ENCODE measurements around the gene PMVK.

The PMVK gene

DNA sequence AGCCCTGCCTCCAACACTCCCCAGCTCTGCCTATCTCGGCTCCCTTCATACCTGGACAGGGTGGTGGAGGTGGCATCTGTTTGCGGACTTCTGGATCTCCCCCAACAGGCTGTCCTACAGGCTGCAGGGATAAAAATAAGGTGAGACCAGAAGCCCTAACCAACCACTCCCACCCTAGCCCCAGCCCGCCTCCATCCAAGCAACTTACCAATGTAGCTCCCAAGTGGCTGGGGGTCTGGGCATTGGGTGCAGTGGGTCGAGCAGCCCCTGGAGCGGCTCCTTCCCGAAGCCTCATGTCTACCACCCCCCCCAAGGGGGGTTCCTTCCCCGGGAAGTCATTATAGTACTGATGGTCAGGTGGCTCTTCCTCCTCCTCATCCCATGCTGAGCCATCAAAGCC, 29.6 kb upstream of the PMVK start:
- Histone ChIP-seq H3K36me3 (ENCODE audit: insufficient read depth, low read length) (peaks cover 3% of the 10 kb centered on the region; the same call in 1 of the 2 replicates), H3K4me3 (ENCODE audit: low read depth, low read length) (no peak overlapping the region), H3K27me3 (ENCODE audit: insufficient read depth, low read length) (no peaks in the 10 kb centered on the region), H3K4me1 (ENCODE audit: control insufficient read depth, insufficient read depth, low read length, unreplicated experiment) (peaks cover 51% of the 10 kb centered on the region), H3K27ac (ENCODE audit: low read depth, low read length) (no peak overlapping the region), H3K79me2 (ENCODE audit: control insufficient read depth, insufficient read depth, low read length, unreplicated experiment) (peaks cover 50% of the 10 kb centered on the region), H2AFZ (ENCODE audit: low read length, unreplicated experiment) (no peak overlapping the region)

- Histone ChIP-seq H3K79me2 (ENCODE audit: control insufficient read depth, insufficient read depth, low read length, unreplicated experiment) (peaks cover 43% of the 10 kb centered on the region), H3K27me3 (ENCODE audit: insufficient read depth, low read length) (no peaks in the 10 kb centered on the region), H3K36me3 (ENCODE audit: insufficient read depth, low read length) (peaks cover 3% of the 10 kb centered on the region; the same call in 1 of the 2 replicates), H3K4me1 (ENCODE audit: control insufficient read depth, insufficient read depth, low read length, unreplicated experiment) (peaks cover 50% of the 10 kb centered on the region), H3K27ac (ENCODE audit: low read depth, low read length) (peak overlapping the region; percentile 15; the same call in 1 of the 2 replicates), H2AFZ (ENCODE audit: low read length, unreplicated experiment) (no peak overlapping the region), H3K4me3 (ENCODE audit: low read depth, low read length) (no peak overlapping the region)
These were observed 27.8 kb upstream of the PMVK start for GRCh38 chr1:154964359-154964758.

DNA sequence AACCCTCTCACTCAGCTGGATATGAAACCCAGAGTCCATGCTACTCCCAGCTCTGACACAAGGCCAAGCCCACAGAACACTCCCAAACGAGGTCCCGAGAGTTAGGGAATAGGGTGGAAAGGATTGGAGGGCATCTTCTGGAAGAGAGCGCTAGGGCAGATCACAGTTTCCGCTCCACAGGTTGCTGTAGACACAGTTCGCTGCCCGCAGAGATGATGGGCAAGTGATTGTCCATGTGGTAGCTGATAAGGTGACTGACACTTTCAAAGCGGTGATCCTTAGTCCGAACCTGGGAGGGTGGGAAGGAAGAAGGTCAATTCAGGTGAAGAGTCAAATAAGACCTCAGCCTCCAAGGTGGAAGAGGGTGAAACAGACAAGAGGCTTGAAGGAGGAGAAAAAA, 27.1 kb upstream of the PMVK start:
- Histone ChIP-seq H3K4me1 (ENCODE audit: control insufficient read depth, insufficient read depth, low read length, unreplicated experiment) (peaks cover 49% of the 10 kb centered on the region), H3K36me3 (ENCODE audit: insufficient read depth, low read length) (peaks cover 3% of the 10 kb centered on the region; the same call in 1 of the 2 replicates)

DNA sequence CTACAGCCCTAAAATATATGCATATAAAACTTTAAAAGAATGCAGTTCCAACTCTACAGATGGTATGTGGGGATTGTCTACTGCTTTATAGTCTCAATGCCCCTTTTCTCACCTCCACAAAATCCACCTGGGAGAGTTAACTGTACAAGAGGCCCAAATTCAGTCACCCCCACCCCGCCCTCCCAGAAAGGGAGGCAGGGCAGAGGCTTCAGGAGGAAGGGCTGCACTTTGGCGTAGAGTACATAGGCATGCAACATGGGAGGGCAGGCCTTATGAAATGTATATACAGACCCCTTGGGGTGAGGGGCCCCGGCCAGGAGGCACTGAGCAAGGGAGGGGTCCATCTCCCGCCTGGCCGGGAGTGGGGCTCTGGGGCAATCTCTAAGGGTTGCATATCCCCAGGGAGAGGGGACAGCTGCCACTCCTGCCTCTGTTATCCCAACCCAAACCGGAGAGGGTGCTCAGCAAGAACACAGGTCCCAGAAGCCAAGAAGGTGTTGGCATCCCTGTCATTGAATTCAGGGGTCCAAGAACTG, 26.3 kb upstream of the PMVK start:
- Histone ChIP-seq H2AFZ (ENCODE audit: low read length, unreplicated experiment) (no peak overlapping the region), H3K27ac (ENCODE audit: low read depth, low read length) (no peak overlapping the region), H3K27me3 (ENCODE audit: insufficient read depth, low read length) (no peaks in the 10 kb centered on the region), H3K79me2 (ENCODE audit: control insufficient read depth, insufficient read depth, low read length, unreplicated experiment) (peaks cover 28% of the 10 kb centered on the region), H3K4me1 (ENCODE audit: control insufficient read depth, insufficient read depth, low read length, unreplicated experiment) (peaks cover 42% of the 10 kb centered on the region), H3K36me3 (ENCODE audit: insufficient read depth, low read length) (peaks cover 3% of the 10 kb centered on the region; the same call in 1 of the 2 replicates), H3K4me3 (ENCODE audit: low read depth, low read length) (peak overlapping the region; percentile 83)

More for the DNA sequence above, 27.1 kb upstream of the PMVK start:
- H2AFZ ChIP-seq (ENCODE audit: low read length, unreplicated experiment) = no peak overlapping the region
- H3K79me2 ChIP-seq (ENCODE audit: control insufficient read depth, insufficient read depth, low read length, unreplicated experiment) = peaks cover 36% of the 10 kb centered on the region
- H3K4me3 ChIP-seq (ENCODE audit: low read depth, low read length) = no peak overlapping the region
- H3K27me3 ChIP-seq (ENCODE audit: insufficient read depth, low read length) = no peaks in the 10 kb centered on the region
- H3K27ac ChIP-seq (ENCODE audit: low read depth, low read length) = no peak overlapping the region

GRCh38 chr1:154962156-154962749, 25.7 kb upstream of the PMVK start:
- Histone ChIP-seq H3K36me3 (ENCODE audit: insufficient read depth, low read length) (peaks cover 3% of the 10 kb centered on the region; the same call in 1 of the 2 replicates), H3K4me1 (ENCODE audit: control insufficient read depth, insufficient read depth, low read length, unreplicated experiment) (peaks cover 36% of the 10 kb centered on the region), H3K27me3 (ENCODE audit: insufficient read depth, low read length) (no peaks in the 10 kb centered on the region), H3K27ac (ENCODE audit: low read depth, low read length) (peak overlapping the region; percentile 80), H3K4me3 (ENCODE audit: low read depth, low read length) (peak overlapping the region; percentile 83), H2AFZ (ENCODE audit: low read length, unreplicated experiment) (no peak overlapping the region), H3K79me2 (ENCODE audit: control insufficient read depth, insufficient read depth, low read length, unreplicated experiment) (peaks cover 22% of the 10 kb centered on the region)

- H3K27ac ChIP-seq (ENCODE audit: low read depth, low read length) = peak within 1 kb of the TSS; percentile 80
- peaks cover 34% of the 10 kb centered on the region for H3K4me1 ChIP-seq (ENCODE audit: control insufficient read depth, insufficient read depth, low read length, unreplicated experiment)
- H3K27me3 ChIP-seq (ENCODE audit: insufficient read depth, low read length) = no peaks in the 10 kb centered on the region
- peaks cover 3% of the 10 kb centered on the region; the same call in 1 of the 2 replicates for H3K36me3 ChIP-seq (ENCODE audit: insufficient read depth, low read length)
- peaks cover 14% of the 10 kb centered on the region for H3K79me2 ChIP-seq (ENCODE audit: control insufficient read depth, insufficient read depth, low read length, unreplicated experiment)
- peak within 1 kb of the TSS; percentile 83 for H3K4me3 ChIP-seq (ENCODE audit: low read depth, low read length)
- H2AFZ ChIP-seq (ENCODE audit: low read length, unreplicated experiment) = peak within 1 kb of the TSS; percentile 57
These were observed 25.0 kb upstream of the PMVK start, which contains the start of gene PYGO2 for GRCh38 chr1:154961207-154962155. PYGO2 (minus strand) TSS chr1:154961782; CDS start chr1:154961576, 206 bp downstream.

- H3K79me2 ChIP-seq (ENCODE audit: control insufficient read depth, insufficient read depth, low read length, unreplicated experiment) = peaks cover 8% of the 10 kb centered on the region
- H3K36me3 ChIP-seq (ENCODE audit: insufficient read depth, low read length) = peaks cover 3% of the 10 kb centered on the region; the same call in 1 of the 2 replicates
- H3K27ac ChIP-seq (ENCODE audit: low read depth, low read length) = peak overlapping the region; percentile 80; the same call in 1 of the 2 replicates
- no peak overlapping the region for H2AFZ ChIP-seq (ENCODE audit: low read length, unreplicated experiment)
- no peaks in the 10 kb centered on the region for H3K27me3 ChIP-seq (ENCODE audit: insufficient read depth, low read length)
- H3K4me3 ChIP-seq (ENCODE audit: low read depth, low read length) = peak overlapping the region; percentile 83
- H3K4me1 ChIP-seq (ENCODE audit: control insufficient read depth, insufficient read depth, low read length, unreplicated experiment) = peaks cover 34% of the 10 kb centered on the region
These were observed 24.1 kb upstream of the PMVK start for GRCh38 chr1:154960446-154961136.

DNA sequence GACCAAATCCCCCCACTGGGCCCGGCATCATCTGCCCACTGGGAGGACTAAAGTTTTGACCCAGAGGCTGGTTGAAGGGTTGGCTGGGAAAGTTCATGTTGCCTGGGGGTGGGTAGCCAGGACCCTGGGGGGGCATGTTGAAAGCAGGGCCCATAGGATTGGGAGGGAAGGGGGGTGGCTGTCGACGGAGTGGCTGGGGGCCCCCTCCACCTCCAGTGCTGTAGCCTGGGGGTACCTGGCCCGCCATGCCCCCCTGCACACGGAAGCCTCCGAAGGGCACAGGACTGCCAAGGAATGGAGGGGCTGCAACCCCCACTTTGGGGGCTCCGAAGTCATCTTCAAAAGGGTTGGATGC, 22.9 kb upstream of the PMVK start:
- peaks cover 8% of the 10 kb centered on the region for H3K79me2 ChIP-seq (ENCODE audit: control insufficient read depth, insufficient read depth, low read length, unreplicated experiment)
- no peak overlapping the region for H3K4me3 ChIP-seq (ENCODE audit: low read depth, low read length)

GRCh38 chr1:154958681-154959425, 22.3 kb upstream of the PMVK start:
- Histone ChIP-seq H3K36me3 (ENCODE audit: insufficient read depth, low read length) (no peaks in the 10 kb centered on the region), H3K27ac (ENCODE audit: low read depth, low read length) (no peak overlapping the region), H3K4me1 (ENCODE audit: control insufficient read depth, insufficient read depth, low read length, unreplicated experiment) (peaks cover 33% of the 10 kb centered on the region)

More for the DNA sequence above, 22.9 kb upstream of the PMVK start:
- no peaks in the 10 kb centered on the region for H3K36me3 ChIP-seq (ENCODE audit: insufficient read depth, low read length)
- H3K4me1 ChIP-seq (ENCODE audit: control insufficient read depth, insufficient read depth, low read length, unreplicated experiment) = peaks cover 35% of the 10 kb centered on the region
- no peaks in the 10 kb centered on the region for H3K27me3 ChIP-seq (ENCODE audit: insufficient read depth, low read length)
- no peak overlapping the region for H3K27ac ChIP-seq (ENCODE audit: low read depth, low read length)
- H2AFZ ChIP-seq (ENCODE audit: low read length, unreplicated experiment) = no peak overlapping the region

More at GRCh38 chr1:154958681-154959425, 22.3 kb upstream of the PMVK start:
- Histone ChIP-seq H2AFZ (ENCODE audit: low read length, unreplicated experiment) (no peak overlapping the region), H3K79me2 (ENCODE audit: control insufficient read depth, insufficient read depth, low read length, unreplicated experiment) (peaks cover 8% of the 10 kb centered on the region), H3K27me3 (ENCODE audit: insufficient read depth, low read length) (no peaks in the 10 kb centered on the region), H3K4me3 (ENCODE audit: low read depth, low read length) (no peak overlapping the region)

Measured in ACC112 (cell line).